Lower leg skin (tissue), 3 donors: ENCODE results near the gene SYNPO2.

Experiments used
- CTCF ChIP-seq, 3 donors: fragments of 450-650 bp; IDR thresholded peaks; one replicate each; pipeline ENCODE4 v1.5.1; 2016; ENCODE audit warnings: antibody characterized with exemption in 3 of 3, mild to moderate bottlenecking in 3 of 3, moderate library complexity in 2 of 3
- POLR2A ChIP-seq, 2 donors: fragments of 450-650 bp; IDR thresholded peaks; one replicate each; pipeline ENCODE4 v1.6.1; 2016 to 2017; ENCODE audit warnings: antibody characterized with exemption in 2 of 2, mild to moderate bottlenecking in 1 of 2, moderate library complexity in 1 of 2

- TF ChIP-seq CTCF (IDR thresholded peaks at IDR 0.05) = no peak
- no peak for TF ChIP-seq POLR2A (IDR thresholded peaks at IDR 0.05)
These were observed 49.3 kb upstream of the SYNPO2 start for GRCh38 chr4:118839221-118839927.
